B cell (primary cell): ENCODE data around the gene EVI2A. TPM values are rescaled to one million over a fixed set of nuclear protein-coding genes. Genes with fewer than 3 reads are reported as not detected.

Experiments used
- ATAC-seq: fragments of 200-7000 bp; cut with Tn5 transposase; one replicate; pipeline ENCODE4 v1.10.0; 2021; ENCODE audit warnings: low read depth, mild to moderate bottlenecking, moderate number of reproducible peaks, moderate library complexity
- CTCF ChIA-PET: fragments of 350-600 bp; sonication (Branson Sonifier 250); formaldehyde crosslinking; loops from one replicate; lab custom pipeline; 2021; ENCODE audit warnings: antibody characterized with exemption, inconsistent platforms; lab: Charles Lee
- POLR2A ChIA-PET: fragments of 350-600 bp; sonication (Branson Sonifier 250); formaldehyde crosslinking; loops from one replicate; lab custom pipeline; 2021; ENCODE audit warnings: antibody characterized with exemption; lab: Charles Lee
- DNase-seq: peaks from one replicate; pipeline ENCODE4 v3.0.0; 2013
- H2AFZ ChIP-seq: 2 replicates; pipeline ENCODE4 v1.6.1; 2012; ENCODE audit warnings: mild to moderate bottlenecking, low read depth, low read length; ENCODE audit not compliant: insufficient read depth, poor library complexity, severe bottlenecking
- H3K27ac ChIP-seq, 2 donors: 1 replicate in 1 of 2; 2 replicates in 1 of 2; pipeline ENCODE4 v1.5.1; 2012 to 2013; ENCODE audit warnings: low read length in 2 of 2, mild to moderate bottlenecking in 2 of 2, moderate library complexity in 1 of 2
- H3K27me3 ChIP-seq, 4 experiments: fragments of 200-600 bp in 1 of 4; sonication (generic) in 1 of 4; replicated peaks in 1 of 4; 1 replicate in 2 of 4; 2 replicates in 2 of 4; pipeline versions ENCODE4 v1.6.1 to v1.7.0; 2013 to 2016; ENCODE audit warnings: low read length in 3 of 4, mild to moderate bottlenecking in 2 of 4, mixed read lengths in 1 of 4, moderate library complexity in 1 of 4; ENCODE audit not compliant: insufficient read depth in 4 of 4, control insufficient read depth in 3 of 4; ENCODE audit errors: control extremely low read depth in 1 of 4
- H3K36me3 ChIP-seq, 2 experiments: replicated peaks in 1 of 2; 1 replicate in 1 of 2; 2 replicates in 1 of 2; pipeline versions ENCODE4 v1.6.1 to v1.7.1; 2013; ENCODE audit warnings: low read length in 1 of 2; ENCODE audit not compliant: insufficient read depth in 2 of 2, control insufficient read depth in 1 of 2; ENCODE audit errors: control extremely low read depth in 1 of 2, extremely low read depth in 1 of 2
- H3K4me1 ChIP-seq, 2 donors: fragments of 200-600 bp in 1 of 2; sonication (generic) in 1 of 2; 1 replicate in 1 of 2; 2 replicates in 1 of 2; pipeline versions ENCODE4 v1.5.1 to v1.6.1; 2013 to 2017; ENCODE audit warnings: low read length in 2 of 2; ENCODE audit not compliant: control insufficient read depth in 2 of 2, insufficient read depth in 2 of 2
- H3K4me2 ChIP-seq: replicated peaks from 2 replicates; pipeline ENCODE3; 2012; ENCODE audit warnings: mild to moderate bottlenecking, low read depth, low read length; ENCODE audit not compliant: poor library complexity, severe bottlenecking
- H3K4me3 ChIP-seq, 5 experiments: fragments of 200-600 bp in 1 of 5; sonication (generic) in 1 of 5; 1 replicate in 3 of 5; 2 replicates in 2 of 5; pipeline versions ENCODE4 v1.5.1 to v1.7.0; 2011 to 2016; ENCODE audit warnings: low read length in 4 of 5, mild to moderate bottlenecking in 4 of 5, low read depth in 2 of 5, control low read depth in 1 of 5, moderate library complexity in 1 of 5; ENCODE audit not compliant: insufficient read depth in 1 of 5; ENCODE audit errors: control extremely low read depth in 1 of 5, extremely low read depth in 1 of 5
- H3K79me2 ChIP-seq: fragments of 200-600 bp; sonication (generic); one replicate; pipeline ENCODE4 v1.6.0; 2016; ENCODE audit warnings: low read length; ENCODE audit not compliant: control insufficient read depth, insufficient read depth
- H3K9ac ChIP-seq: fragments of 200-600 bp; sonication (generic); 2 replicates; pipeline ENCODE4 v1.6.1; 2017; ENCODE audit warnings: mild to moderate bottlenecking, low read length, moderate library complexity
- H3K9me3 ChIP-seq, 3 donors: one replicate each; pipeline versions ENCODE4 v1.6.1 to v1.7.1; 2013; ENCODE audit warnings: low read length in 2 of 3; ENCODE audit not compliant: control insufficient read depth in 2 of 3, insufficient read depth in 1 of 3; ENCODE audit errors: control extremely low read depth in 1 of 3
- H4K20me1 ChIP-seq: 2 replicates; pipeline ENCODE4 v1.6.0; 2012; ENCODE audit warnings: mild to moderate bottlenecking, low read length; ENCODE audit not compliant: insufficient read depth, control insufficient read depth, poor library complexity, severe bottlenecking
- H3K27ac Mint-ChIP-seq: one replicate; pipeline ENCODE4 v1.8.0; 2021; ENCODE audit warnings: mixed read lengths
- H3K27me3 Mint-ChIP-seq: one replicate; pipeline ENCODE4 v1.8.0; 2021; ENCODE audit warnings: mixed read lengths
- H3K4me1 Mint-ChIP-seq: one replicate; pipeline ENCODE4 v1.8.0; 2021; ENCODE audit warnings: mixed read lengths
- H3K4me3 Mint-ChIP-seq: one replicate; pipeline ENCODE4 v1.8.0; 2021; ENCODE audit warnings: mixed read lengths
- H3K9me3 Mint-ChIP-seq: one replicate; pipeline ENCODE4 v1.8.0; 2022; ENCODE audit warnings: mixed read lengths; ENCODE audit not compliant: insufficient read depth
- CTCF ChIP-seq: fragments of 200-600 bp; IDR thresholded peaks from one replicate; pipeline ENCODE4 v1.8.0; 2022; ENCODE audit warnings: antibody characterized with exemption, mild to moderate bottlenecking
- EZH2 ChIP-seq: IDR thresholded peaks from 2 replicates; pipeline ENCODE4 v1.6.1; 2012; ENCODE audit warnings: borderline replicate concordance, low read depth, mild to moderate bottlenecking, moderate library complexity, low read length; ENCODE audit not compliant: insufficient read depth, poor library complexity, severe bottlenecking
- WGBS: methylation state at CpG from one replicate; pipeline ENCODE4 v1.1.5; 2013; ENCODE audit warnings: missing lambda C conversion rate; ENCODE audit not compliant: insufficient coverage; 5-methylcytosine and 5-hydroxymethylcytosine counted together
- intact Hi-C: fragments of 100-400 bp; cut with micrococcal nuclease; formaldehyde crosslinking; loops from one replicate; pipeline ENCODE4 v1.10.0; 2022
- polyA plus RNA-seq: library from polyadenylated mRNA; depleted of rRNA; stranded (reverse); fragments of >200 nt; gene quantifications from 2 replicates; pipeline ENCODE4 v1.2.3, GENCODE V29; 2012
- total RNA-seq, 2 donors: library from RNA; stranded (reverse); fragments of 120-200 nt in 1 of 2; gene quantifications; 1 replicate in 1 of 2; 2 replicates in 1 of 2; pipeline versions ENCODE4 v1.2.3 to v1.2.4, GENCODE V29; 2013 to 2022

EVI2A gene
- total and polyA plus RNA-seq, 2 donors (not counting 1 experiment from before 2014, with no cell fraction given), result 18.2 to 49.3 TPM

- no peaks in the 10 kb centered on the region for H3K27me3 ChIP-seq
- H3K79me2 ChIP-seq, result peaks cover 73% of the 10 kb centered on the region
- Mint-ChIP-seq H3K4me3 (peak overlapping the region; percentile 89), H3K27me3 (no peaks in the 10 kb centered on the region), H3K9me3 (no peaks in the 10 kb centered on the region), H3K27ac (peak overlapping the region; percentile 96), H3K4me1 (peaks cover 58% of the 10 kb centered on the region)
- peak overlapping the region; percentile 46 to 98 (median 69) for H3K4me3 ChIP-seq
- peaks cover 0 to 5% of the 10 kb centered on the region in 2 experiments for H3K36me3 ChIP-seq
- H3K27ac ChIP-seq, result peak overlapping the region; percentile 74 to 91
- H3K4me2 ChIP-seq, result peak overlapping the region; percentile 79
- no peaks in the 10 kb centered on the region for H4K20me1 ChIP-seq
- H3K9ac ChIP-seq, result peak overlapping the region; percentile 76
- ATAC-seq, result peak; percentile 53
- peak; percentile 85 for DNase-seq
- peak overlapping the region; percentile 50 for H2AFZ ChIP-seq
- peaks cover 35 to 55% of the 10 kb centered on the region in 2 donors for H3K4me1 ChIP-seq
- 6% methylated on average over 2 of the region's 5 CpGs for WGBS
- intact Hi-C loops, result loop anchor here (1.0 to 10.0 kb wide), 3 partner anchors 10 to 566 kb away; partner anchors contain the start of gene NF1
- CTCF ChIA-PET, result interaction anchor here (0.7 to 3.1 kb wide), 16 partner anchors 11 to 216 kb away, joined by 3 to 22 read pairs (median 4); no protein-coding TSS in a partner anchor
- POLR2A ChIA-PET, result interaction anchor here (0.5 to 2.1 kb wide), 6 partner anchors 8 to 496 kb away, joined by 3 to 8 read pairs (median 6); no protein-coding TSS in a partner anchor
- TF ChIP-seq CTCF (no peak), EZH2 (no peak)
- H3K9me3 ChIP-seq, result no peaks in the 10 kb centered on the region
These were observed 2.4 kb downstream of the EVI2A start for GRCh38 chr17:31318851-31319661.
